Activated CD4-positive, CD25-positive, alpha-beta regulatory T cell (primary cell): ENCODE measurements around the gene IGLL5.
A peak's percentile ranks its signal among the peaks of the same experiment; 100 is the strongest.

Experiments
- DNase-seq, 4 experiments: peaks; one replicate each; lab custom pipeline; 2025; lab: John Stamatoyannopoulos, UW

Gene IGLL5

DNA sequence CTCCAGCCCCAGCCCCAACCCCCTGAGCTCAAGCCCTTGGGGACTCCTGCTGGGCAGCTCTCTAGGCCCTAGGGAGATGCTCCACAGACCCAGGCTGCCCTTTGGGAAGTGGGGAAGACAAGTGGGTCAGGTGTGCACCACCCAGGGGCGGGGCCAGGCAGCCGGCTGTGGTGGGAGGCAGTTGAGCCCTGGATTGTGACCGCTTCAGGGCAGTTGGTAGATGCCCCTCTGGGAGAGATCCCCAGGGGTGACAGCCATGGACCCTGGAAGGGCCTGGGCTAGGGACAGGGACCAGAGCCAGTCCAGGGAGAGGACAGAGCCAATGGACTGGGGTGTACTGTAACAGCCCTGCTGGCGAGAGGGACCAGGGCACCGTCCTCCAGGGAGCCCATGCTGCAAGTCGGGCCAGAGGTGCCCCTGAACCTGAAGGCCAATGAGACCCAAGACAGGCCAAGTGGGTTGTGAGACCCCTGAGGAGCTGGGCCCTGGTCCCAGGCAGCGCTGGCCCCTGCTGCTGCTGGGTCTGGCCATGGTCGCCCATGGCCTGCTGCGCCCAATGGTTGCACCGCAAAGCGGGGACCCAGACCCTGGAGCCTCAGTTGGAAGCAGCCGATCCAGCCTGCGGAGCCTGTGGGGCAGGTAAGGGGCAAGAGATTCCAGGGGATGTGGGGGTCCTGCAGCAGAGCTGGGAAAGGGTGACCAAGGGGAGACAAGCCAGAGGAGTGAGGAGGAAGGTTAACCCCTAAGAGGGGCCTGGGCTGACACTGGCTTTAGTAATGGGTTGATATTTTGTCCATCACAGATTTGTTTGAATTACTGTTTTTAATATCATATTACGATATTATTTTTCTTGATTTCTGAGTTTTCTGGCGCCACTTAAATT lies at the start of gene IGLL5:
Gene IGLL5 (plus strand): TSS at position 196 of the 883 bp plus-strand sequence. CDS start 238 bp downstream, at position 434.
- no peak for DNase-seq

- DNase-seq = no peak
These were observed 49.3 kb upstream of the IGLL5 start for GRCh38 chr22:22838148-22838786.

- no peak for DNase-seq
These were observed 47.9 kb upstream of the IGLL5 start for GRCh38 chr22:22839570-22840314.

GRCh38 chr22:22840780-22841179 lies 46.8 kb upstream of the IGLL5 start:
- DNase-seq = no peak

DNA sequence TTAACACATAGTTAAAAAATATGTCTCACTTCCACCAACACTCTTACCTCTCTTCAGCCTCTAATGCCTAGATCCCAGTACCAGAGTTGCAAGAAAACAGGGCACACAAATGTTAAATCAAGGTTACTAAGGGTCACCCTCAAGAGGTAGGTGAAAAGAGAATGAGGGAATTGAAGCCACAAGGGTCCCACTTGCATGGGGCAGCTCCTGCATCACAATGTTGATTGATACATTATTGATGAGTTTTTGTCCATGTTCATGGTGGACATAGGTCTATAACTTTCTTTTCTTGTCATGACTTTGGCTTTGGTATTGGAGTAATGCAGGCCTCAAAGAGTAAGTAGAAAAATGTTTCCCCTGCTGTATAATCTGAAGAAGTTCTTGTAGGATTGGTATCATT lies 46.0 kb upstream of the IGLL5 start:
- DNase-seq = no peak

DNA sequence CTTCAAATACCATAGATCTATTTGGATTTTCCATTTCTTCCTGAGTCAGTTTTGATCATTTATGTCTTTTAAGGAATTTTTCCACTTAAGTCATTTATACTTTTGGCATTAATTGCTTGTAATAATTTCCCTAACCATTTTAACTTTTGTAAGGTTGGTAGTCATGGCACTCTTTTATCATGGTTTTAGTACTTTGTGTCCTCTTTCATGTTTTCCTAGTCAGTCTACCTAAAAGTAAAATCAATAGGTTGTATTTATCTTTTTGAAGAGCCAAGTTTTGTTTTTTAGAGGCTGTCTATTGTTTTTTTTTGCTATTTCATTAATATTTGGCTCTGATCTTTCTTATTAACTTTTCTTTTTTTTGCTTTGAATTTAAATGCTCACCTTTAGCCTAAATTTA lies 45.5 kb upstream of the IGLL5 start:
- DNase-seq = no peak

DNA sequence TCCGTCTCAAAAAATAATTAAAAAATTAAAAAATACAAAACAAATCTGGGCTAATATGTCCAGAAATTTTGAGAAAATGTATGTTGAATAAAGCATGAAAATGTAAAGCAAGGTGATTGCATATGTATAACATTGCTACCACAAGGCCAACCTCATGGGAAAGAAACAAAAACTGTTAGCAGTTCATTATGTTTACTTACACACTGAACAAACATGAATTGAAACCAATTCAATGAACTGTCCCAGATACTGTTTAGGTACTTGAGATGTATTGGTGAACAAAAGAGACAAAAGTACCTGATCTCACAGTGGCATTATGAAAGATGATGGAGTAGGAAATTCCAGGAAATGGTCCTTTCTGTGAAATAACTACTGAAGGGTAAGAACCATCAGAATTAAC lies 43.8 kb upstream of the IGLL5 start:
- DNase-seq = no peak

- DNase-seq = no peak
These were observed 40.4 kb upstream of the IGLL5 start for GRCh38 chr22:22847241-22847640.

DNA sequence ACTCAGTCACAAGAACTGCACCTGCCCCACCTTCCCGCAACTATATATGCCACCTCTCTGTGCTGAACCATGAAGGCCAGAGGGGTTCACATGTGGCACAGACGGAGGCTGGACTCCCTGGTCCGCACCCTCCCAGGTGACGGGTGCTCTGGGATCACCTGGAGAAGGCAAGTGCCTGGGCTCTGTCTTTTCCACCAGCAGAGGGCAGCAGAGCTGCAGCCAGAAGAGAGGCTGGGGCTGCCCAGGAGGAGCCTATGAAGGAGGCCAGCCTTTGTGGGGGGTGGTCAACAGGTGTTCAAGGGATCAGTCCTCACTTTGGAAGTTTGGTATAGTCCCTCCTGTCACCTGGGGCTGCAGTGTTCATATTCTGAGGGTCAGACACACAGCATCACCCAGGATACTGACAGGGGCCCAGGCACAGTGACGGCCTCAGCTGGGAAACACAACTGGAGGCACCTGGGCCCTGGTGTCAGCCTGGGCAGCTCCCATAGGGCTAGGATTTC lies 39.2 kb upstream of the IGLL5 start:
- DNase-seq = peak; percentile 28 to 59 (median 43)

DNA sequence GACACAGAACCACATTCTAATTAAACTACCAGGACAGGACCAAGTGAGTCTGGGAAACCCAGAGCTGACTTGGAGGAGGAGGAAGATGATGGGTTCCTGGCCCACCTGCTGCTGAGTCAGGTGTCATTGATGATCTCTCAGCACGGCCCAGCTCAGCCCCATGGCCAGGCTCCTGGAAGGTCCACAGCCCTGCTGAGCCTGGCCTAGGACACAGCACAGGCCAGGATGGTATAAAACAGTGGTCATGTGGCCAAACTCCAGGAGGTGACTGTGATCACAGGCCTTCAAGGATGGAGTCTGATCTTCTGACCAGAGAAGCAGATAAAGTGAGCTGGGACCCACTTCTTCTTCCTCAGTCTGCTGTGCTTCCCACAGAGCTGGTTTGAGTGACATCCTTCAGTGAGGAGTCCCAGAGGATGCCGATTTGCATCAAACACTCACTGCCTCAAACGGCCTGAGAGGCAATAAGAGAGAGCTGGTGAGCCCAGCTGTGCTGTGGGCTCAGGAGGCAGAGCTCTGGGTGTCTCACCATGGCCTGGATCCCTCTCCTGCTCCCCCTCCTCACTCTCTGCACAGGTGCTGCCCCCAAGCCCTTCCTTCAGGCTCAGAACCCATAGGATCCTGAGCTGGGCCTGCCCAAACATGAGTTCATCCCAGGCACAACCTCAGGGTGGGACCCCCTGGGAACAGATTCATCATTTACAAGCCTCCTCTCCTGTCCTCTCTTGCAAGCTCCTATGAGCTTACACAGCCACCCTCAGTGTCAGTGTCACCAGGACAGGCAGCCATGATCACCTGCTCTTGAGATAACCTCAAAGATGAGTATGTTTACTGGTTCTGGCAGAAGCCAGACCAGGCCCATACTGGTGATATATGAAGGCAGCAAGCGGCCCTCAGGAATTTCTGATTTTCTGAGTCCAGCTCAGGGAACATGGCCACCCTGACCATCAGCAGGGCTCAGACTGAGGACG lies 37.7 kb upstream of the IGLL5 start:
- DNase-seq = no peak

DNA sequence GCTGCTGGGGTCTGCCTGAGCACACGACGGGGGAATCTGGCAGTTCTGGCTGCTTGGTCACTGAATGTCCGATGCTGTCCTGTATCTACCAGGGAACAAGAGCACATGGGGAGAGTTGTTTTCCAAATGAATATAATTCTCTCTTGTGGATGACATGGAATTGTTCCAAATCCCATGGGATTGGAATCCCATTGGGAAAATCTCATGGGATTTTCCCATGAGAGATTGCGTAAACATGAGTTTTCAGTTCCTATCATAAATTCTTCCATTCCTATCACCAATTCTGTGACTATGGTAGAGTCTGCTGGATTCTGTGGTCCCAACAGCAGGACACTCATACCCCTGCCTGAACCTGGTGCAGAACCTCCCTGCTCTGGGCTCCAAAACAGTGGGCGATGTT lies 35.6 kb upstream of the IGLL5 start:
- no peak for DNase-seq

DNA sequence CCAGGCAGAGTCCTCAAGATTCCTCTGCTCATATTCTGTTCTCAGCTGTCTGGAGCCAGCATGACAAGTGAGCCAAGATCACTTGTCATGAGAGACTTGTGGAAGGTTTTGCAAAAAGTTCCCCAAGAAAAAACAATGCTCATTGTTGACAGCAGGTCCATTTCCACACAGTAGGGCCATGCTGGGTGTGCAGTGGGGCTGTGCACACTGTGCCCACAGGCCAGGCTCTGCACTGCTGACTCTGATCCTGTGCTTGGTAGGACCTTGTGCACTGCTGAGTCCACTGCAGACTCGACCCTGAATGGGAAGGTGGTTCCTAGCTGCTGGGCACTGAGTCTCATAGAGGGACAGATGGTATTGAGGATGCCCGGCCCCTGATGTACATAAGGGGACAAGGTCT lies 33.9 kb upstream of the IGLL5 start:
- no peak for DNase-seq

DNA sequence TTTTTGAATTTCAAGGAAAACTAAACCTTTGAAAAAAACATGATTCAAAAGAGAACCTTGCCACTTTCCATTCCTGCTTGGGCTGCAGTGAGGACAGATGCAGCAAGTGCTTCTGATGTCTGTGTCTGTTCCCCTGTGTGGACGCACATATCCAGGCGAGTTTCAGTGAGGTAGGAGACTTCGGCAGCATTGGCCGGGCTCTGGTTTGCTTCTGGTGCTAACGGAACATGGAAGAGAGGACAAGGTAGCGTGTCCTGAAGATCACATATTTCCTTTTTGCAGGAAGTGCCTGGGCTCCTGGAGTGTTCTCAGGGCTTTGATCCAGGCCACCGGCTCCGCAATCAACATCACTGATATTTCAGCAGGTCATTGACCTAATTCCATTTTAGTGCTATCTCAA lies 33.1 kb upstream of the IGLL5 start:
- DNase-seq = no peak

- DNase-seq = no peak
These were observed 32.5 kb upstream of the IGLL5 start for GRCh38 chr22:22855085-22855484.

GRCh38 chr22:22855617-22856308 lies 31.9 kb upstream of the IGLL5 start:
- no peak for DNase-seq

GRCh38 chr22:22856364-22856763 lies 31.3 kb upstream of the IGLL5 start:
- DNase-seq = no peak

GRCh38 chr22:22856885-22857606 lies 30.6 kb upstream of the IGLL5 start:
- DNase-seq = no peak

GRCh38 chr22:22857607-22858558 lies 29.7 kb upstream of the IGLL5 start:
- DNase-seq = no peak

GRCh38 chr22:22858559-22858937 lies 29.1 kb upstream of the IGLL5 start:
- DNase-seq = no peak
